Panc1 (cell line): ENCODE measurements around the gene CLEC4F. TPM values are rescaled to one million over a fixed set of nuclear protein-coding genes. Genes with fewer than 3 reads are reported as not detected.

Experiments
- ATAC-seq: fragments of 200-7000 bp; cut with Tn5 transposase; 2 replicates; pipeline ENCODE4 v1.9.1; 2020; ENCODE audit warnings: mild to moderate bottlenecking, moderate library complexity
- BruUV-seq: library from RNA; stranded (reverse); fragments of 400-500 nt; replicated peaks from 2 replicates; lab custom pipeline; 2021; lab: Mats Ljungman, UMichigan
- CTCF ChIA-PET: fragments of 300-600 bp; sonication (Branson Sonifier 250); formaldehyde crosslinking; loops from one replicate; lab custom pipeline; 2022; ENCODE audit warnings: antibody characterized with exemption; lab: Charles Lee
- POLR2A ChIA-PET: fragments of 300-600 bp; sonication (Branson Sonifier 250); formaldehyde crosslinking; loops from one replicate; lab custom pipeline; 2022; ENCODE audit warnings: antibody characterized with exemption; lab: Charles Lee
- DNase-seq: peaks from one replicate; pipeline ENCODE4 v3.0.0-alpha.2; 2010; ENCODE audit warnings: low read depth, low spot score
- H3K27ac ChIP-seq: 2 replicates; pipeline ENCODE4 v1.5.1; 2011; ENCODE audit warnings: mild to moderate bottlenecking, low read length, inconsistent platforms
- H3K27me3 ChIP-seq: fragments of 200-500 bp; sonication (Bioruptor generic); 2 replicates; pipeline ENCODE4 v1.6.0; 2014; ENCODE audit warnings: low read length, inconsistent platforms; ENCODE audit not compliant: control insufficient read depth, insufficient read depth
- H3K36me3 ChIP-seq: fragments of 200-500 bp; sonication (Bioruptor generic); 2 replicates; pipeline ENCODE4 v1.5.1; 2014; ENCODE audit warnings: inconsistent platforms, mild to moderate bottlenecking, low read length, moderate library complexity; ENCODE audit not compliant: control insufficient read depth, insufficient read depth
- H3K4me1 ChIP-seq: 2 replicates; pipeline ENCODE4 v1.5.1; 2011; ENCODE audit warnings: inconsistent platforms, mild to moderate bottlenecking, low read length, moderate library complexity; ENCODE audit not compliant: control insufficient read depth, insufficient read depth
- H3K4me3 ChIP-seq, 2 experiments: 2 replicates each; pipeline ENCODE4 v1.5.1; 2011 to 2012; ENCODE audit warnings: low read depth in 2 of 2, low read length in 2 of 2, mild to moderate bottlenecking in 2 of 2, inconsistent platforms in 1 of 2, moderate library complexity in 1 of 2
- H3K9me3 ChIP-seq: fragments of 200-500 bp; sonication (Bioruptor generic); 2 replicates; pipeline ENCODE4 v1.5.1; 2014; ENCODE audit warnings: low read depth, mild to moderate bottlenecking, inconsistent platforms, low read length, moderate library complexity; ENCODE audit not compliant: control insufficient read depth, insufficient read depth
- CTCF ChIP-seq: fragments of 450-650 bp; IDR thresholded peaks from 2 replicates; pipeline ENCODE4 v1.5.1; 2017; ENCODE audit warnings: mild to moderate bottlenecking
- POLR2AphosphoS5 ChIP-seq: IDR thresholded peaks from 2 replicates; pipeline ENCODE4 v1.6.1; 2012; ENCODE audit warnings: mild to moderate bottlenecking, low read depth, low read length, moderate library complexity
- REST ChIP-seq, 2 experiments: IDR thresholded peaks; 2 replicates each; pipeline ENCODE4 v1.6.1; 2011 to 2012; ENCODE audit warnings: low read depth in 2 of 2, control low read depth in 1 of 2, low read length in 1 of 2, mild to moderate bottlenecking in 1 of 2, moderate library complexity in 1 of 2; ENCODE audit not compliant: insufficient read depth in 1 of 2
- SIN3A ChIP-seq: IDR thresholded peaks from 2 replicates; pipeline ENCODE4 v1.6.1; 2012; ENCODE audit warnings: low read depth, mild to moderate bottlenecking, low read length, moderate library complexity, borderline replicate concordance; ENCODE audit not compliant: insufficient read depth
- TCF7L2 ChIP-seq: IDR thresholded peaks from 2 replicates; pipeline ENCODE4 v1.6.1; 2011; ENCODE audit warnings: mild to moderate bottlenecking, low read depth, low read length, inconsistent platforms
- in situ Hi-C: cut with HindIII; loops from 2 replicates; pipeline ENCODE4 v1.10.0; 2016; ENCODE audit warnings: low sequenced_read_pairs, low pct_unique_long_range_greater_than_20kb
- intact Hi-C: fragments of 100-400 bp; cut with micrococcal nuclease; formaldehyde crosslinking; loops from one replicate; pipeline ENCODE4 v1.10.0; 2022; ENCODE audit not compliant: unreplicated experiment
- total RNA-seq: library from RNA; stranded (reverse); gene quantifications from one replicate; pipeline ENCODE4 v1.2.1, GENCODE V29; 2021; ENCODE audit not compliant: unreplicated experiment

Gene CLEC4F
- total RNA-seq, 1 experiment from 2014 or later, result not detected

GRCh38 chr2:70808983-70809958 is 11.1 kb downstream of the CLEC4F start:
- TF ChIP-seq SIN3A (no peak), TCF7L2 (no peak), CTCF (no peak), REST (IDR thresholded peaks at IDR 0.05; ENCODE audit: insufficient read depth in 1 of 2, low read depth in 2 of 2, low read length in 1 of 2) (no peak), POLR2AphosphoS5 (no peak)
- intact Hi-C loops, result no loop called here
- in situ Hi-C loops, result no loop called here
- DNase-seq (no peak), ATAC-seq (no peak)
- Histone ChIP-seq H3K27ac (no peak overlapping the region), H3K9me3 (no peaks in the 10 kb centered on the region), H3K36me3 (no peaks in the 10 kb centered on the region), H3K4me3 (no peak overlapping the region), H3K4me1 (no peaks in the 10 kb centered on the region), H3K27me3 (peaks cover 15% of the 10 kb centered on the region; the same call in 1 of the 2 replicates)
- CTCF ChIA-PET, result no interaction called here
- POLR2A ChIA-PET, result no interaction called here
- BruUV-seq, result no TSS peak

DNA sequence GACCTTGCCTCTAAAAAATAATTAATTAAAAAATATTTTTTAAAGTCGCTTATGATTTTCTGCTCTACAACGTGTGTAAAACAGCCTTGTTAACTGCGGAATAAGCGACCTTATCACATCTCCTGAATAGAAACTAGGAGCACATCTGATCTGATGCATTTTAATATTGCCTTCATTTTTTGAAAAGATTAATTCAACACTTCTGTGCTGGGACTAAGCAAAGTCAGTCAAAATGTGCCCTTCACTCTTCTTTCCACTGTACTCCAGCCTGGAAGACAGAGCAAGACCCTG is 12.6 kb downstream of the CLEC4F start:
- DNase-seq, result no peak
- in situ Hi-C loops, result no loop called here
- no peaks in the 10 kb centered on the region for H3K36me3 ChIP-seq
- H3K4me3 ChIP-seq, result no peak overlapping the region
- TF ChIP-seq SIN3A (no peak), CTCF (no peak), REST (IDR thresholded peaks at IDR 0.05; ENCODE audit: insufficient read depth in 1 of 2, low read depth in 2 of 2, low read length in 1 of 2) (no peak), POLR2AphosphoS5 (no peak), TCF7L2 (no peak)
- no peak overlapping the region for H3K27ac ChIP-seq
- no peak for ATAC-seq
- no peaks in the 10 kb centered on the region for H3K9me3 ChIP-seq
- intact Hi-C loops, result no loop called here
- H3K4me1 ChIP-seq, result no peaks in the 10 kb centered on the region
- peaks cover 9% of the 10 kb centered on the region; the same call in 1 of the 2 replicates for H3K27me3 ChIP-seq
- ChIA-PET POLR2A (no interaction called here), CTCF (no interaction called here)
- no TSS peak for BruUV-seq
